K562 (cell line): ENCODE measurements around the gene ZNF239. TPM values are rescaled to one million over a fixed set of nuclear protein-coding genes. Genes with fewer than 3 reads are reported as not detected.

Source experiments
- ATF7 ChIP-seq: fragments of 450-650 bp; IDR thresholded peaks from 2 replicates; pipeline ENCODE4 v1.7.1; 2014; ENCODE audit warnings: mild to moderate bottlenecking, moderate library complexity
- CBX5 ChIP-seq: IDR thresholded peaks from 2 replicates; pipeline ENCODE4 v1.6.1; 2014; ENCODE audit warnings: low read depth, borderline replicate concordance
- DIDO1 ChIP-seq: fragments of 450-650 bp; IDR thresholded peaks from 2 replicates; pipeline ENCODE4 v1.6.1; 2016; ENCODE audit warnings: low read depth, missing biosample characterization, missing genetic modification characterization
- DPF2 ChIP-seq: fragments of 450-650 bp; IDR thresholded peaks from 2 replicates; pipeline ENCODE4 v1.6.1; 2016
- EWSR1 ChIP-seq: fragments of 450-650 bp; IDR thresholded peaks from 2 replicates; pipeline ENCODE4 v1.6.1; 2018; ENCODE audit warnings: borderline replicate concordance, mild to moderate bottlenecking, low read depth, moderate library complexity; ENCODE audit not compliant: partially characterized antibody
- HNRNPK ChIP-seq: fragments of 200-400 bp; formaldehyde crosslinking; IDR thresholded peaks from one replicate; pipeline ENCODE4 v1.6.1; 2018; ENCODE audit warnings: mild to moderate bottlenecking, low read depth, low read length; ENCODE audit not compliant: poor library complexity, severe bottlenecking
- IRF2 ChIP-seq: sonication (generic); formaldehyde crosslinking; IDR thresholded peaks from 2 replicates; pipeline ENCODE4 v1.8.1; 2022; ENCODE audit warnings: mild to moderate bottlenecking, missing genetic modification reagents
- JUN ChIP-seq, 2 experiments: sonication (generic) in 1 of 2; formaldehyde crosslinking in 1 of 2; IDR thresholded peaks; 2 replicates each; pipeline versions ENCODE4 v1.6.1 to v1.8.0; 2012 to 2022; ENCODE audit warnings: borderline replicate concordance in 2 of 2, mild to moderate bottlenecking in 2 of 2, improper control_type of control experiment in 1 of 2, low read depth in 1 of 2, low read length in 1 of 2, missing genetic modification reagents in 1 of 2
- POLR2H ChIP-seq: IDR thresholded peaks from 2 replicates; pipeline ENCODE4 v1.6.1; 2016; ENCODE audit warnings: missing genetic modification characterization, low read depth, mild to moderate bottlenecking, control low read depth, missing compliant biosample characterization, moderate library complexity
- RBBP5 ChIP-seq: fragments of 200-600 bp; sonication (generic); IDR thresholded peaks from 2 replicates; pipeline ENCODE4 v1.6.1; 2012; ENCODE audit warnings: borderline replicate concordance, mild to moderate bottlenecking, low read length, control low read depth, inconsistent platforms; ENCODE audit not compliant: insufficient read depth, poor library complexity, severe bottlenecking
- ZNF707 ChIP-seq: fragments of 250-450 bp; sonication (Bioruptor Pico); conservative IDR thresholded peaks from 2 replicates; pipeline ENCODE4 v1.8.0; 2022; ENCODE audit warnings: inconsistent platforms, mild to moderate bottlenecking, moderate library complexity
- polyA plus RNA-seq, 8 experiments: library from polyadenylated mRNA; depleted of rRNA in 4 of 8; stranded (reverse) in 5 of 8; unstranded in 3 of 8; fragments of >200 nt; fragmentation: Nextera tagmentation in 2 of 8; fragmentation: Illumina TruSeq in 1 of 8; extraction: Ambion mirVana in 2 of 8; extraction: Trizol in 1 of 8; gene quantifications; 2 replicates each; pipeline versions ENCODE4 v1.2.1 to v1.2.3, GENCODE V29; 2011 to 2014; ENCODE audit warnings: inconsistent platforms in 1 of 8, missing spikeins in 1 of 8
- total RNA-seq, 7 experiments: library from RNA; depleted of rRNA in 6 of 7; stranded (reverse); fragments of >200 nt in 6 of 7; fragmentation: Illumina TruSeq in 2 of 7; extraction: Trizol in 2 of 7; gene quantifications; 2 replicates each; pipeline versions ENCODE4 v1.2.1 to v1.2.3, GENCODE V29; 2011 to 2021; ENCODE audit warnings: low replicate concordance in 1 of 7
- TF ChIP-seq, protein P1 (sequence below): fragments of 450-650 bp; formaldehyde crosslinking; conservative IDR thresholded peaks from 2 replicates; pipeline ENCODE4 v1.4.0; 2022; ENCODE audit warnings: mild to moderate bottlenecking, missing genetic modification characterization
- TF ChIP-seq, protein P2 (sequence below): fragments of 200-800 bp; sonication (Bioruptor generic); IDR thresholded peaks from 2 replicates; pipeline ENCODE4 v1.6.1; 2016; ENCODE audit warnings: missing genetic modification characterization, missing compliant biosample characterization
- TF ChIP-seq, protein P3 (sequence below): fragments of 450-650 bp; IDR thresholded peaks from 2 replicates; pipeline ENCODE4 v1.6.1; 2017; ENCODE audit warnings: antibody characterized with exemption, mild to moderate bottlenecking

Gene ZNF239
- total and polyA plus RNA-seq, 9 of the 15 experiments (the other 6 are each of a cell fraction or from before 2014, with no cell fraction given) = 13.7 to 26.7 (median 23.4) TPM

DNA sequence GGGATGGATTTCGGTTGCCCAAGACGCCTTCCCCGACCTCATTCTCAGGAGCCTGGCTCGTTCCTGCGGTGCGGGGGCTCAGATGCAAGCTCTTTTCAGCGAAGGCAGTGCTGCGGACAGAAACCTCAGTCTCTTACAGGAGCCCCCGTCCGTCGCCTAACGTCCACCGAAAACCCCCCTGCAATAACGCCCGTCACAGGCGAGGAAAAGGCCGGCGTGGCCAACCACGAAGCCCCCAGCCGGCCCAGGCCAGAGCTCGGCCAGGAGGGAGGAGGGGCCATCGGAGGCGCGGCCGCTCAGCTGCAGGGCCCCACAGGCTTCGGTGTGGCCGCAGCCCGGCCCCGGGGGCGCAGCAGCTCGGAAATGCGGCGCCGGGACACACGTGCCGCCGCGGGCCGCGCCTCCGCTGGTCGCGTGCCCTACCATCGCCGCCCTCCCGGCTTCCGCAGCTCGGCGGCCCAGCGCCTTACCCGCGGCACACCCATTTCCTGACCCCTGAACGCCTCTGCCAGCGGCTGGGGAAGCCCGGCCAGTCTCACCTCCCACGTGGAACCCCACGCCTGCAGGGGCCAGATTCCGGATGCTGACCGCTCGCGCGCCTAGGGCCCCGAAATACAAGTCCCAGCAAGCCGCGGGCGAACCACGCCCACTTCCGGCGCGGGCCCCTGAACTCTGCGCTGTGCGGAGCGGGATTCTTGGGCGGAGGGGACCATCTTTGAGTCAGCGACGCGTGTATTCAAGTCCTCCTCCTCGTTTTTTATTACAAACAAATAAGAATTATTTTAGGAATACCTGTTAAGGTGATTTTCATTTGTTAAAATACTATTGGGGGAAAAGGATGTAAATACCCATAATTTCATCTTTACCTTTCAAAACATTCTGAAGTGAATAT is at the start of gene ZNF239 (continued):
- TF ChIP-seq, protein P1, sequence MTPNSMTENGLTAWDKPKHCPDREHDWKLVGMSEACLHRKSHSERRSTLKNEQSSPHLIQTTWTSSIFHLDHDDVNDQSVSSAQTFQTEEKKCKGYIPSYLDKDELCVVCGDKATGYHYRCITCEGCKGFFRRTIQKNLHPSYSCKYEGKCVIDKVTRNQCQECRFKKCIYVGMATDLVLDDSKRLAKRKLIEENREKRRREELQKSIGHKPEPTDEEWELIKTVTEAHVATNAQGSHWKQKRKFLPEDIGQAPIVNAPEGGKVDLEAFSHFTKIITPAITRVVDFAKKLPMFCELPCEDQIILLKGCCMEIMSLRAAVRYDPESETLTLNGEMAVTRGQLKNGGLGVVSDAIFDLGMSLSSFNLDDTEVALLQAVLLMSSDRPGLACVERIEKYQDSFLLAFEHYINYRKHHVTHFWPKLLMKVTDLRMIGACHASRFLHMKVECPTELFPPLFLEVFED = no peak
- TF ChIP-seq ATF7 = peak; percentile 86
- TF ChIP-seq DPF2 = no peak
- TF ChIP-seq JUN (IDR thresholded peaks at IDR 0.05; ENCODE audit: borderline replicate concordance, low read depth, low read length) = peak; percentile 56; the same call in 1 of the 2 replicates
- peak; percentile 94 for TF ChIP-seq JUN (CRISPR knock-in tag; IDR thresholded peaks at IDR 0.05; ENCODE audit: borderline replicate concordance)
- TF ChIP-seq RBBP5 = peak; percentile 90
- TF ChIP-seq IRF2 (CRISPR knock-in tag) = peak; percentile 76
- peak; percentile 32 for TF ChIP-seq HNRNPK
- peak; percentile 64; the same call in 1 of the 2 replicates for TF ChIP-seq DIDO1 (tag)
- TF ChIP-seq, protein P2, sequence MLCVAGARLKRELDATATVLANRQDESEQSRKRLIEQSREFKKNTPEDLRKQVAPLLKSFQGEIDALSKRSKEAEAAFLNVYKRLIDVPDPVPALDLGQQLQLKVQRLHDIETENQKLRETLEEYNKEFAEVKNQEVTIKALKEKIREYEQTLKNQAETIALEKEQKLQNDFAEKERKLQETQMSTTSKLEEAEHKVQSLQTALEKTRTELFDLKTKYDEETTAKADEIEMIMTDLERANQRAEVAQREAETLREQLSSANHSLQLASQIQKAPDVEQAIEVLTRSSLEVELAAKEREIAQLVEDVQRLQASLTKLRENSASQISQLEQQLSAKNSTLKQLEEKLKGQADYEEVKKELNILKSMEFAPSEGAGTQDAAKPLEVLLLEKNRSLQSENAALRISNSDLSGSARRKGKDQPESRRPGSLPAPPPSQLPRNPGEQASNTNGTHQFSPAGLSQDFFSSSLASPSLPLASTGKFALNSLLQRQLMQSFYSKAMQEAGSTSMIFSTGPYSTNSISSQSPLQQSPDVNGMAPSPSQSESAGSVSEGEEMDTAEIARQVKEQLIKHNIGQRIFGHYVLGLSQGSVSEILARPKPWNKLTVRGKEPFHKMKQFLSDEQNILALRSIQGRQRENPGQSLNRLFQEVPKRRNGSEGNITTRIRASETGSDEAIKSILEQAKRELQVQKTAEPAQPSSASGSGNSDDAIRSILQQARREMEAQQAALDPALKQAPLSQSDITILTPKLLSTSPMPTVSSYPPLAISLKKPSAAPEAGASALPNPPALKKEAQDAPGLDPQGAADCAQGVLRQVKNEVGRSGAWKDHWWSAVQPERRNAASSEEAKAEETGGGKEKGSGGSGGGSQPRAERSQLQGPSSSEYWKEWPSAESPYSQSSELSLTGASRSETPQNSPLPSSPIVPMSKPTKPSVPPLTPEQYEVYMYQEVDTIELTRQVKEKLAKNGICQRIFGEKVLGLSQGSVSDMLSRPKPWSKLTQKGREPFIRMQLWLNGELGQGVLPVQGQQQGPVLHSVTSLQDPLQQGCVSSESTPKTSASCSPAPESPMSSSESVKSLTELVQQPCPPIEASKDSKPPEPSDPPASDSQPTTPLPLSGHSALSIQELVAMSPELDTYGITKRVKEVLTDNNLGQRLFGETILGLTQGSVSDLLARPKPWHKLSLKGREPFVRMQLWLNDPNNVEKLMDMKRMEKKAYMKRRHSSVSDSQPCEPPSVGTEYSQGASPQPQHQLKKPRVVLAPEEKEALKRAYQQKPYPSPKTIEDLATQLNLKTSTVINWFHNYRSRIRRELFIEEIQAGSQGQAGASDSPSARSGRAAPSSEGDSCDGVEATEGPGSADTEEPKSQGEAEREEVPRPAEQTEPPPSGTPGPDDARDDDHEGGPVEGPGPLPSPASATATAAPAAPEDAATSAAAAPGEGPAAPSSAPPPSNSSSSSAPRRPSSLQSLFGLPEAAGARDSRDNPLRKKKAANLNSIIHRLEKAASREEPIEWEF (CRISPR knock-in tag) = no peak
- TF ChIP-seq EWSR1 = no peak
- TF ChIP-seq POLR2H (tag) = peak; percentile 71
- TF ChIP-seq CBX5 = no peak
- TF ChIP-seq, protein P3, sequence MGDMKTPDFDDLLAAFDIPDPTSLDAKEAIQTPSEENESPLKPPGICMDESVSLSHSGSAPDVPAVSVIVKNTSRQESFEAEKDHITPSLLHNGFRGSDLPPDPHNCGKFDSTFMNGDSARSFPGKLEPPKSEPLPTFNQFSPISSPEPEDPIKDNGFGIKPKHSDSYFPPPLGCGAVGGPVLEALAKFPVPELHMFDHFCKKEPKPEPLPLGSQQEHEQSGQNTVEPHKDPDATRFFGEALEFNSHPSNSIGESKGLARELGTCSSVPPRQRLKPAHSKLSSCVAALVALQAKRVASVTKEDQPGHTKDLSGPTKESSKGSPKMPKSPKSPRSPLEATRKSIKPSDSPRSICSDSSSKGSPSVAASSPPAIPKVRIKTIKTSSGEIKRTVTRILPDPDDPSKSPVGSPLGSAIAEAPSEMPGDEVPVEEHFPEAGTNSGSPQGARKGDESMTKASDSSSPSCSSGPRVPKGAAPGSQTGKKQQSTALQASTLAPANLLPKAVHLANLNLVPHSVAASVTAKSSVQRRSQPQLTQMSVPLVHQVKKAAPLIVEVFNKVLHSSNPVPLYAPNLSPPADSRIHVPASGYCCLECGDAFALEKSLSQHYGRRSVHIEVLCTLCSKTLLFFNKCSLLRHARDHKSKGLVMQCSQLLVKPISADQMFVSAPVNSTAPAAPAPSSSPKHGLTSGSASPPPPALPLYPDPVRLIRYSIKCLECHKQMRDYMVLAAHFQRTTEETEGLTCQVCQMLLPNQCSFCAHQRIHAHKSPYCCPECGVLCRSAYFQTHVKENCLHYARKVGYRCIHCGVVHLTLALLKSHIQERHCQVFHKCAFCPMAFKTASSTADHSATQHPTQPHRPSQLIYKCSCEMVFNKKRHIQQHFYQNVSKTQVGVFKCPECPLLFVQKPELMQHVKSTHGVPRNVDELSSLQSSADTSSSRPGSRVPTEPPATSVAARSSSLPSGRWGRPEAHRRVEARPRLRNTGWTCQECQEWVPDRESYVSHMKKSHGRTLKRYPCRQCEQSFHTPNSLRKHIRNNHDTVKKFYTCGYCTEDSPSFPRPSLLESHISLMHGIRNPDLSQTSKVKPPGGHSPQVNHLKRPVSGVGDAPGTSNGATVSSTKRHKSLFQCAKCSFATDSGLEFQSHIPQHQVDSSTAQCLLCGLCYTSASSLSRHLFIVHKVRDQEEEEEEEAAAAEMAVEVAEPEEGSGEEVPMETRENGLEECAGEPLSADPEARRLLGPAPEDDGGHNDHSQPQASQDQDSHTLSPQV = peak; percentile 81
- TF ChIP-seq ZNF707 (CRISPR knock-in tag) = no peak
